Measurements from ENCODE around the gene KLK14. TPM values are rescaled to one million over a fixed set of nuclear protein-coding genes. Genes with fewer than 3 reads are reported as not detected.

Gene KLK14
- total RNA-seq, 1 experiment from 2014 or later = 0.26 TPM

GRCh38 chr19:51129716-51130115 is 47.0 kb upstream of the KLK14 start:
- no peaks in the 10 kb centered on the region for H3K27me3 ChIP-seq (ENCODE audit: insufficient read depth, low read length)
- TF ChIP-seq CTCF (conservative IDR thresholded peaks at IDR 0.05) = no peak
- no peak overlapping the region for H3K27ac ChIP-seq (ENCODE audit: insufficient read length, low read depth, low read length)
- H3K18ac ChIP-seq (ENCODE audit: insufficient read length, low read depth, low read length) = no peak overlapping the region
- no peak overlapping the region for H2BK120ac ChIP-seq (ENCODE audit: low read depth, low read length, poor library complexity, severe bottlenecking)
- H3K9me3 Mint-ChIP-seq = no peaks in the 10 kb centered on the region
- H4K8ac ChIP-seq (replicated peaks; ENCODE audit: insufficient read length, low read depth, low read length) = no peak overlapping the region
- H3K14ac ChIP-seq (ENCODE audit: insufficient read depth, low read length) = no peak overlapping the region
- no CpG with 5 or more reads among the region's 8 CpGs for WGBS (ENCODE audit: extremely low coverage, insufficient read length, low lambda C conversion rate)
- H3K4me1 ChIP-seq (ENCODE audit: insufficient read depth, low read length) = no peaks in the 10 kb centered on the region
- H3K27me3 Mint-ChIP-seq (ENCODE audit: low read depth) = peaks cover 36% of the 10 kb centered on the region
- no peak overlapping the region for H3K4me3 Mint-ChIP-seq
- no peak overlapping the region for H3K23ac ChIP-seq (ENCODE audit: insufficient read length, low read depth, low read length)
- no peak for DNase-seq
- H3K4ac ChIP-seq (ENCODE audit: low read depth, low read length) = no peak overlapping the region
- H3K4me1 Mint-ChIP-seq = peaks cover 0 to 3% of the 10 kb centered on the region in 2 experiments; a peak in 1 of 4 replicates
- H3T11ph ChIP-seq (ENCODE audit: low read length) = no peak overlapping the region
- H3K56ac ChIP-seq (ENCODE audit: insufficient read length, low read depth, low read length) = no peak overlapping the region
- H2AFZ ChIP-seq (ENCODE audit: low read length) = no peak overlapping the region
- H2BK12ac ChIP-seq (ENCODE audit: insufficient read length, low read depth, low read length) = no peak overlapping the region
- H3K27ac Mint-ChIP-seq = no peak overlapping the region
- H2AK5ac ChIP-seq (ENCODE audit: insufficient read length, low read length) = no peak overlapping the region
- H3K9me3 ChIP-seq (ENCODE audit: control insufficient read depth, low read depth, low read length) = no peaks in the 10 kb centered on the region
- no peak overlapping the region for H3K4me2 ChIP-seq (ENCODE audit: insufficient read depth, insufficient read length, low read length)
- no peak overlapping the region for H2BK5ac ChIP-seq (ENCODE audit: insufficient read length, low read length)
- no peak overlapping the region for H3K9ac ChIP-seq (ENCODE audit: extremely low read depth, insufficient read length, low read length)
- no peaks in the 10 kb centered on the region for H3K23me2 ChIP-seq (ENCODE audit: insufficient read length, low read depth, low read length, poor library complexity, severe bottlenecking)
- no peak overlapping the region for H4K5ac ChIP-seq (ENCODE audit: insufficient read length, low read depth, low read length)
- H4K20me1 ChIP-seq (ENCODE audit: control insufficient read depth, insufficient read depth, insufficient read length) = no peaks in the 10 kb centered on the region
- no peak overlapping the region for H2BK20ac ChIP-seq (ENCODE audit: low read depth, low read length, poor library complexity, severe bottlenecking)
- H3K79me1 ChIP-seq (ENCODE audit: insufficient read depth, low read depth, low read length, poor library complexity, severe bottlenecking) = no peaks in the 10 kb centered on the region
- H4K91ac ChIP-seq (ENCODE audit: insufficient read length, low read depth, low read length) = no peak overlapping the region
- no peak overlapping the region for H2BK15ac ChIP-seq (ENCODE audit: low read depth, low read length)
- H3K36me3 Mint-ChIP-seq (ENCODE audit: insufficient read depth in 1 of 3, low read depth in 3 of 3) = peaks cover 0 to 1% (median 0%) of the 10 kb centered on the region in 3 experiments; a peak in 1 of 7 replicates
- H3K79me2 ChIP-seq (ENCODE audit: insufficient read depth, low read length) = no peaks in the 10 kb centered on the region

Measured in H9 (cell line).